NB4 (cell line): Measurements from ENCODE around the gene GPX1.
A peak's percentile ranks its signal among the peaks of the same experiment; 100 is the strongest.

Source experiments
- POLR2A ChIP-seq: IDR thresholded peaks from 2 replicates; pipeline ENCODE4 v1.6.1; 2011; ENCODE audit warnings: mild to moderate bottlenecking; ENCODE audit not compliant: insufficient read length; ENCODE audit errors: extremely low read depth
- TF ChIP-seq, protein P1 (sequence below): IDR thresholded peaks from one replicate; pipeline ENCODE4 v1.5.1; 2012; ENCODE audit warnings: low read depth, low read length

DNA sequence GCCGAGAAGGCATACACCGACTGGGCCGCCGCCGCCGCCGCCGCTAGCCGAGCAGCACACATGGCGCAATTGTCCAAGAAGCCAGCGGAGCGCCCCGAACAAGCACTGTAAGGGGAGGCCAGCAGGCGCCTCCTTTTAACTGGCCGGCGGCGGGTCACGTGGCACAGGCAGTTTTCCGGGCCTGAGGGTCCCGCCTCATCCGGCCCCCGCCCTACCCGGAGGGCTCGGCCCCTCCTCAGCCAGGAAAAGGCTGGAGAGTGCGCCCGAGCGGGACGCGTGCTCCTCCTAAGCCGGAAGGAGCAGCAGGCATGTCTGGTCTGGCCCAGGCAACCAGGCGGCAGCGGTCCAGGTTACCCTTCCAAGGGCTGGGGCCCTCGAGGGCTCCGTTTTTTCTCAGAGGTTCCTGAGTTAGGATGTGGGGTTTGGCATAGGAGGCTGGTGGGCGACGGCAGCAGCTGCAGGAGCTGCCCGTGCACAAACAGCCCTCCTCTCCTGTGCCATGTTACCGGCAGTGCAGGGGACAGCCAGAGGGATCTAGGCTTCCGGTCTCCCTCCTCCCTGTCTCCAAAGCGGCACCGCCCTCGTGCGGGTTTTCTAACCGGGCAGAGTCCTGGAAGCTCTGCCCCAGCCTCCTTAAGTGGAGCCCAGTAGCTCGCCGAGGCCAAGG lies at the start of gene GPX1:
- TF ChIP-seq, protein P1, sequence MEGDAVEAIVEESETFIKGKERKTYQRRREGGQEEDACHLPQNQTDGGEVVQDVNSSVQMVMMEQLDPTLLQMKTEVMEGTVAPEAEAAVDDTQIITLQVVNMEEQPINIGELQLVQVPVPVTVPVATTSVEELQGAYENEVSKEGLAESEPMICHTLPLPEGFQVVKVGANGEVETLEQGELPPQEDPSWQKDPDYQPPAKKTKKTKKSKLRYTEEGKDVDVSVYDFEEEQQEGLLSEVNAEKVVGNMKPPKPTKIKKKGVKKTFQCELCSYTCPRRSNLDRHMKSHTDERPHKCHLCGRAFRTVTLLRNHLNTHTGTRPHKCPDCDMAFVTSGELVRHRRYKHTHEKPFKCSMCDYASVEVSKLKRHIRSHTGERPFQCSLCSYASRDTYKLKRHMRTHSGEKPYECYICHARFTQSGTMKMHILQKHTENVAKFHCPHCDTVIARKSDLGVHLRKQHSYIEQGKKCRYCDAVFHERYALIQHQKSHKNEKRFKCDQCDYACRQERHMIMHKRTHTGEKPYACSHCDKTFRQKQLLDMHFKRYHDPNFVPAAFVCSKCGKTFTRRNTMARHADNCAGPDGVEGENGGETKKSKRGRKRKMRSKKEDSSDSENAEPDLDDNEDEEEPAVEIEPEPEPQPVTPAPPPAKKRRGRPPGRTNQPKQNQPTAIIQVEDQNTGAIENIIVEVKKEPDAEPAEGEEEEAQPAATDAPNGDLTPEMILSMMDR: no peak
- TF ChIP-seq POLR2A: peak; percentile 82
